ENCODE data around the gene JADE3. TPM values are rescaled to one million over a fixed set of nuclear protein-coding genes. Genes with fewer than 3 reads are reported as not detected.

The JADE3 gene
- total RNA-seq, 1 experiment from 2014 or later: 7.8 TPM

DNA sequence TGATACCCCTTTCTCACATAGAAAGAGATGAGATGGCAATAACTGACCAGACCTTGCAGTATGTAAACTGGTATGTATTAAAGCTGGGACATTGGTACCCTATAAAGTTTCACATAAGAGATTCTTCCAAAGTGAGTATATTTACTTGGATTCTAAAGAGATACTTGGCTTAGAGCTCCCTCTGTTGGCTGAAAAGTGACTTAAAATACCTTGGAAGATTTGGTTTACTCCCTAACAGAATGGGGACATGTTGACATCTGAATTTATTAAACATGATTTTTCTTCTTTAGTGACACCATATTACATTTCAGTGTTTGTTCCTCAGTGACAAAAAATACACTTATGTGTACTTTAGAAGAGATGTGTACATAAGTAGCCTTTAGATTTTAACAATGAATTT is 118.1 kb downstream of the JADE3 start:
- peak; percentile 60 for TF ChIP-seq CTCF (IDR thresholded peaks at IDR 0.05; ENCODE audit: unreplicated experiment)
- Mint-ChIP-seq H3K36me3 (ENCODE audit: insufficient read depth, unreplicated experiment) (no peaks in the 10 kb centered on the region), H3K9me3 (ENCODE audit: unreplicated experiment) (no peaks in the 10 kb centered on the region), H3K4me3 (ENCODE audit: unreplicated experiment) (no peak overlapping the region), H3K27me3 (ENCODE audit: insufficient read depth, unreplicated experiment) (peaks cover 45% of the 10 kb centered on the region), H3K27ac (ENCODE audit: low read depth, unreplicated experiment) (no peak overlapping the region), H3K4me1 (ENCODE audit: insufficient read depth, unreplicated experiment) (no peaks in the 10 kb centered on the region)
- ChIA-PET CTCF (interaction anchor here (0.6 to 2.8 kb wide), 14 partner anchors 9 to 315 kb away, joined by 3 to 25 read pairs (median 4); no protein-coding TSS in a partner anchor), POLR2A (interaction anchor here (0.6 to 1.0 kb wide), 3 partner anchors 28 to 1514 kb away, joined by 3 to 5 read pairs (median 5); no protein-coding TSS in a partner anchor)
- intact Hi-C loops (cut with micrococcal nuclease): loop anchor here (1.0 kb wide), 3 partner anchors 127 to 271 kb away; partner anchors contain the start of gene SLC9A7
- DNase-seq (ENCODE audit: unreplicated experiment): peak; percentile 77
- BruUV-seq (replicated peaks): no TSS peak

- ChIA-PET POLR2A (no interaction called here), CTCF (interaction anchor here (0.7 to 1.1 kb wide), 2 partner anchors 59 to 361 kb away, joined by 3 read pairs; no protein-coding TSS in a partner anchor)
- H3K4me3 Mint-ChIP-seq (ENCODE audit: unreplicated experiment): no peak overlapping the region
- no peaks in the 10 kb centered on the region for H3K4me1 Mint-ChIP-seq (ENCODE audit: insufficient read depth, unreplicated experiment)
- no peak overlapping the region for H3K27ac Mint-ChIP-seq (ENCODE audit: low read depth, unreplicated experiment)
- DNase-seq (ENCODE audit: unreplicated experiment): no peak
- BruUV-seq (replicated peaks): no TSS peak
- peaks cover 37% of the 10 kb centered on the region for H3K27me3 Mint-ChIP-seq (ENCODE audit: insufficient read depth, unreplicated experiment)
- H3K36me3 Mint-ChIP-seq (ENCODE audit: insufficient read depth, unreplicated experiment): peaks cover 6% of the 10 kb centered on the region
- peaks cover 7% of the 10 kb centered on the region for H3K9me3 Mint-ChIP-seq (ENCODE audit: unreplicated experiment)
- intact Hi-C loops (cut with micrococcal nuclease): no loop called here
- TF ChIP-seq CTCF (IDR thresholded peaks at IDR 0.05; ENCODE audit: unreplicated experiment): no peak
These were observed 135.8 kb downstream of the JADE3 start for GRCh38 chrX:47047989-47048388.

DNA sequence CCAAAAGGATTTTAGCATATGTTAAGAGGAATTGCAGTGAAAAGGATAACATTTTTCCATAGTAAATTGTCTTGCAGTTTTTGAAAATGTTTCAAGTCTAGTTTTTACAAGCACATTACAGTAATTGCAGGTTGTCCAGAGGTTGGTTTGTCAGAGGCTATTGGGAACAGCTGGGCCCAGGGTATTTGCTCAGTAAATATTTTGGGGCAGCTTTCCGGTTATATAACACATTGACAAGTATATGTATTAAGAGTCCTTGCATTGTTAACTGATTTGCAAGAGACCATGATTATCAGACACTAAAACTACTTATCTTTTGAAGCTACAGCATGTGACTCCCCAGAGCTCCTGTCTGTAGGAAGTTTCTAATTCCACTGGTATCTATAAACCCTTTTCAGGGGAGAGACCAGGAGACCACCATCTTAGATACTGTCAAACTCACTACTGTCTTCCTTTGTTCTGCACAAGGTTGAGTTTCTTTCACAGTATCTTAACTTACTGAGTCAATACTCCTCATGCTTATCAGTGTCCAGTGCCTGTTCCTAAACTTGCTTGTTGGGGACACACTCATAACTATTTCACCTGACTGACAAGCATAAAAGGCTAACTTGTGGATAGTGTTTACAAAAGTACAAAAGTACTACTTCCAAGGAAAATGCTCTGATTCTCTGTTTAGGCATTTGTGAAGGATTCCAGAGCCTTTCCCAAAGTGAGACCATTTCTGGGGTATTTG is 147.1 kb downstream of the JADE3 start:
- Mint-ChIP-seq H3K4me1 (ENCODE audit: insufficient read depth, unreplicated experiment) (no peaks in the 10 kb centered on the region), H3K4me3 (ENCODE audit: unreplicated experiment) (no peak overlapping the region), H3K27me3 (ENCODE audit: insufficient read depth, unreplicated experiment) (peaks cover 85% of the 10 kb centered on the region), H3K27ac (ENCODE audit: low read depth, unreplicated experiment) (no peak overlapping the region), H3K36me3 (ENCODE audit: insufficient read depth, unreplicated experiment) (peaks cover 7% of the 10 kb centered on the region), H3K9me3 (ENCODE audit: unreplicated experiment) (no peaks in the 10 kb centered on the region)
- BruUV-seq (replicated peaks): no TSS peak
- CTCF ChIA-PET: interaction anchor here (0.6 to 1.2 kb wide), 3 partner anchors 29 to 194 kb away, joined by 3 read pairs; no protein-coding TSS in a partner anchor
- TF ChIP-seq CTCF (IDR thresholded peaks at IDR 0.05; ENCODE audit: unreplicated experiment): no peak
- POLR2A ChIA-PET: interaction anchor here (0.8 kb wide), 1 partner anchor 304 kb away, joined by 3 read pairs; no protein-coding TSS in a partner anchor
- intact Hi-C loops (cut with micrococcal nuclease): no loop called here
- DNase-seq (ENCODE audit: unreplicated experiment): no peak

- peaks cover 93% of the 10 kb centered on the region for H3K27me3 Mint-ChIP-seq (ENCODE audit: insufficient read depth, unreplicated experiment)
- CTCF ChIA-PET: no interaction called here
- no peak overlapping the region for H3K27ac Mint-ChIP-seq (ENCODE audit: low read depth, unreplicated experiment)
- intact Hi-C loops (cut with micrococcal nuclease): no loop called here
- H3K4me1 Mint-ChIP-seq (ENCODE audit: insufficient read depth, unreplicated experiment): no peaks in the 10 kb centered on the region
- H3K9me3 Mint-ChIP-seq (ENCODE audit: unreplicated experiment): no peaks in the 10 kb centered on the region
- DNase-seq (ENCODE audit: unreplicated experiment): no peak
- peaks cover 7% of the 10 kb centered on the region for H3K36me3 Mint-ChIP-seq (ENCODE audit: insufficient read depth, unreplicated experiment)
- POLR2A ChIA-PET: no interaction called here
- H3K4me3 Mint-ChIP-seq (ENCODE audit: unreplicated experiment): no peak overlapping the region
- TF ChIP-seq CTCF (IDR thresholded peaks at IDR 0.05; ENCODE audit: unreplicated experiment): no peak
- BruUV-seq (replicated peaks): no TSS peak
These were observed 148.5 kb downstream of the JADE3 start for GRCh38 chrX:47060708-47061107.

Data from MCF 10A (cell line).